ENCODE results near the gene RELB.
"Not testable (repeated sequence)": the region's sequence is repeated elsewhere in the genome, so short reads cannot be mapped to it uniquely, and the experiment has no call there.

Gene RELB

GRCh38 chr19:44969437-44969836 lies 31.8 kb upstream of the RELB start:
- no peak for TF ChIP-seq CTCF (conservative IDR thresholded peaks at IDR 0.05; ENCODE audit: control insufficient read depth, insufficient read depth, low read depth, low read length)
- no peak overlapping the region for H3K4me3 ChIP-seq (ENCODE audit: control insufficient read depth, low read depth, low read length)
- no peak for DNase-seq (ENCODE audit: low read depth)

- H3K4me3 ChIP-seq (ENCODE audit: control insufficient read depth, low read depth, low read length); DNase-seq (ENCODE audit: low read depth): not testable (repeated sequence)
Observed at GRCh38 chr19:44971451-44971850, 29.8 kb upstream of the RELB start.

- no peak overlapping the region for H3K4me3 ChIP-seq (ENCODE audit: control insufficient read depth, low read depth, low read length)
- no peak for DNase-seq (ENCODE audit: low read depth)
- no peak for TF ChIP-seq CTCF (conservative IDR thresholded peaks at IDR 0.05; ENCODE audit: control insufficient read depth, insufficient read depth, low read depth, low read length)
Observed at GRCh38 chr19:44972802-44973201, 28.5 kb upstream of the RELB start.

GRCh38 chr19:44973982-44974735 lies 27.1 kb upstream of the RELB start:
- no peak overlapping the region for H3K4me3 ChIP-seq (ENCODE audit: control insufficient read depth, low read depth, low read length)
- no peak for TF ChIP-seq CTCF (conservative IDR thresholded peaks at IDR 0.05; ENCODE audit: control insufficient read depth, insufficient read depth, low read depth, low read length)
- no peak for DNase-seq (ENCODE audit: low read depth)

- no peak overlapping the region for H3K4me3 ChIP-seq (ENCODE audit: control insufficient read depth, low read depth, low read length)
- no peak for TF ChIP-seq CTCF (conservative IDR thresholded peaks at IDR 0.05; ENCODE audit: control insufficient read depth, insufficient read depth, low read depth, low read length)
- DNase-seq (ENCODE audit: low read depth) = no peak
Observed at GRCh38 chr19:44974857-44975256, 26.4 kb upstream of the RELB start.

GRCh38 chr19:44975444-44975843 lies 25.8 kb upstream of the RELB start:
- no peak for DNase-seq (ENCODE audit: low read depth)
- H3K4me3 ChIP-seq (ENCODE audit: control insufficient read depth, low read depth, low read length) = no peak overlapping the region
- TF ChIP-seq CTCF (conservative IDR thresholded peaks at IDR 0.05; ENCODE audit: control insufficient read depth, insufficient read depth, low read depth, low read length) = no peak

GRCh38 chr19:44984005-44984404 lies 17.3 kb upstream of the RELB start:
- no peak for DNase-seq (ENCODE audit: low read depth)
- no peak overlapping the region for H3K4me3 ChIP-seq (ENCODE audit: control insufficient read depth, low read depth, low read length)
- no peak for TF ChIP-seq CTCF (conservative IDR thresholded peaks at IDR 0.05; ENCODE audit: control insufficient read depth, insufficient read depth, low read depth, low read length)
